Measurements from ENCODE around the gene YTHDC1.

DNA sequence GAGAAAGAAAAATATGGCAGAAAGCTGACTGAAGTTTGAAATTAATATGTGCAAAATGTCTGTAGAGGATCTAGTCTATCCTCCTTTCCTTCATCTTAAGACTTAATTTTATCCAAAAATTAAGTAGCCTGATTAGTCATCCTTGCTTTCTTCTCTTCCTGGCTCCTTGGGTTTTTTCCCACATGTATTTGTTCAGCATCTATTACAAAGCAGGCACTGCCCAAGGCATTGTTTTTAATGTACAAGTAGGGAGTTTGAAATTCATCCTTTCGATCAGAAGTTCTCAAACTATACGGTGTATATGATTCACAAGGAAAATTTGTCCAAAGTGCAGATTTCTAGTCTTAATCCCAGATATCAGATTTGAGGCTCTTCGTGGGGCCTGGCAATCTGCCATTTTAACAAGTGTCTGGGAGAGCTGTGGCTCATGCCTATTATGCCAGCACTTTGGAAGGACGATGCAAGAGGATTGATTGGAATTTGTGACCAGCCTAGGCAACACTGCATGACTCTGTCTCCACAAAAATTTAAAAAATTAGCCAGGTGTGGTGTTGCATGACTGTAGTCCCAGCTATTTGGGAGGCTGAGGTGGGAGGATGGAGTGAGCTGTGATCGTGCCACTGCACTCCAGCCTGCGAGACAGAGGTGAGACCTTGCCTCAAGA, 19.4 kb upstream of the YTHDC1 start:
- TF ChIP-seq POLR2A (IDR thresholded peaks at IDR 0.05), result no peak
- TF ChIP-seq CTCF (IDR thresholded peaks at IDR 0.05), result no peak
- no peak for TF ChIP-seq EP300 (IDR thresholded peaks at IDR 0.05)

Data from ovary (tissue), 3 donors.